ENCODE measurements around the gene ERBB2.

The ERBB2 gene

DNA sequence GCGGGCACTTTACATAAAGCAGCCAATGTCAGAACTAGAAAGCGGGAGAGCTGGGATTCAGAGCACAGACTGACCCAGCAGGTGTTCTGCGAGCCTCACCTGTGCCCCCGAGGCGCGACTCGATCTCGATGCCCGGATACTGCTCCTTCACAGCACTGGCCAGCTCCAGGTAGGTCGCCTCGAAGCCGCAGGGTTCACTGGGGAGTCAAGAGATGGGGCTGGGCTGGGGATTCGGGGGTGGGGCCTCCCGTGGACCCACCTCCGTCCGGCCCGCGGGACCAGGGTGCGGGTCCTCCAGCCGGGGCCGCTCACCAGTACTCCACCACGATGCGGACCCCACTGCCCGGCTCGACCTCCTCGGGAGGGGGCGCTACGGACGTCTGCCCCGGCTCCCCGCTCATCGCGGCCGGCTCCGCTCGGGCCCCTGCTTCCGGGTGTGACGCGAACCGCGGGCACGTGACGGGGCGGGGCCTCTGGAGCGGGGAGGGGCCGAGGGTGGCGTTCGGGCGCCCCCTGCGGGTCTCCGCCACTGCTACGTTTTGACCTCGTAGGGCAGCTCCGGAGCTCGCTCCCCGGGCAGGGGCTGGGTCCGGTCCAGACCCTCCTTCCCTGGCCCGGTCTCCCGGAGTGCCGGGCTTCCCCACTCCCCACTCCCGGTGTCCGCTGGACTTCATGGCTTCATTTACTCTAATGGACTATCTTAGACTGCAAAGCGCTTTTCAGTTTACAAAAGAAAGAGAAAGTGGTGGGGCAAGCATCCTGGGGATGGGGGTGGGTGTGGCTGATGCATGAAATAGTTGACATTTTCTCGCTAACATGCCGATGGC, 30.4 kb downstream of the ERBB2 start, which contains the start of gene MIEN1:
MIEN1 (minus strand) TSS at position 438 of the 827 bp plus-strand sequence; CDS start at position 401, 37 bp downstream.
- Histone ChIP-seq H2AFZ (ENCODE audit: low read length) (peak within 1 kb of the TSS; percentile 98), H3K79me1 (ENCODE audit: low read depth, low read length) (peaks cover 1% of the 10 kb centered on the region), H3K27ac (replicated peaks; ENCODE audit: low read length) (no peak within 1 kb of the TSS), H2AK5ac (ENCODE audit: low read depth, low read length) (peak within 1 kb of the TSS; percentile 67), H3K18ac (ENCODE audit: low read length) (peak within 1 kb of the TSS; percentile 92), H3K4me3 (ENCODE audit: low read length in 2 of 2) (peak within 1 kb of the TSS; percentile 63 to 86), H3K4me2 (ENCODE audit: insufficient read depth, low read length, poor library complexity, severe bottlenecking) (peak within 1 kb of the TSS; percentile 78), H2BK120ac (ENCODE audit: low read depth, low read length) (no peak within 1 kb of the TSS), H3K4me1 (ENCODE audit: control insufficient read depth in 2 of 2, insufficient read depth in 1 of 2, low read depth in 1 of 2, low read length in 2 of 2) (peaks cover 0 to 3% of the 10 kb centered on the region in 2 donors), H3K23ac (ENCODE audit: low read depth, low read length, poor library complexity) (peak within 1 kb of the TSS; percentile 97), H3K14ac (ENCODE audit: low read length) (no peak within 1 kb of the TSS), H2BK12ac (ENCODE audit: low read length) (no peak within 1 kb of the TSS), H3K36me3 (replicated peaks in 1 of 2; ENCODE audit: control insufficient read depth in 2 of 2, insufficient read depth in 2 of 2, low read length in 2 of 2) (peaks cover 25 to 39% of the 10 kb centered on the region in 2 donors), H3K9me3 (replicated peaks in 1 of 2; ENCODE audit: control insufficient read depth in 2 of 2, insufficient read depth in 1 of 2, low read depth in 1 of 2, low read length in 2 of 2) (no peaks in the 10 kb centered on the region), H3K9ac (ENCODE audit: low read depth, low read length, poor library complexity) (peak within 1 kb of the TSS; percentile 71), H2BK5ac (ENCODE audit: low read length) (no peak within 1 kb of the TSS), H3K27me3 (ENCODE audit: control insufficient read depth in 3 of 3, insufficient read depth in 3 of 3, low read depth in 1 of 3, low read length in 3 of 3) (peaks cover 0 to under 1% (median 0%) of the 10 kb centered on the region in 3 experiments), H4K8ac (ENCODE audit: low read depth, low read length) (no peak within 1 kb of the TSS), H3K4ac (ENCODE audit: low read length) (no peak within 1 kb of the TSS), H2BK15ac (ENCODE audit: low read length) (peak within 1 kb of the TSS; percentile 71), H4K91ac (ENCODE audit: low read depth, low read length, poor library complexity) (no peak within 1 kb of the TSS)
- no CpG with 5 or more reads among the region's 65 CpGs for WGBS, 2 donors (ENCODE audit: extremely low coverage in 2 of 2, insufficient read length in 2 of 2, insufficient replicate concordance in 1 of 2)
- DNase-seq (ENCODE audit: low spot score): peak; percentile 87

DNA sequence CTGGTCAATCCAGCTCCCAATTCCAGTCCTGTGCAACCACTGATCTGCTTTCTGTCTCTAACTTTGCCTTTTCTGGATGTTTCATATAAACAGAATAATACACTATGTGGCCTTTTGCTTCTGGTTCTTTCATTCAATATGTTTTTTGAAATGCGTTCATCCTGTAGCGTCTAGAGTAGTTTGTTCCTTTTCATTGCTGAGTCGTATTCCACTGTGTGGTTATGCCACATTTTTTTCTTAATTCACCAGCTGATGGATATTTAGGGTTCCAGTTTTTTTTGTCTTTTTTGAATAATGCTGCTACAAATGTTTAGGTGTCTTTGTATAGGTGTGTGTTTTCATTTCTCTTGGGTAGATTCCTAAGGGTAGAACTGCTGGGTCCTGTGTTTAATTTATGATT, 32.7 kb downstream of the ERBB2 start:
- H3K23ac ChIP-seq (ENCODE audit: low read depth, low read length, poor library complexity): no peak overlapping the region
- no CpG with 5 or more reads among the region's 3 CpGs for WGBS, 2 donors (ENCODE audit: extremely low coverage in 2 of 2, insufficient read length in 2 of 2, insufficient replicate concordance in 1 of 2)

DNA sequence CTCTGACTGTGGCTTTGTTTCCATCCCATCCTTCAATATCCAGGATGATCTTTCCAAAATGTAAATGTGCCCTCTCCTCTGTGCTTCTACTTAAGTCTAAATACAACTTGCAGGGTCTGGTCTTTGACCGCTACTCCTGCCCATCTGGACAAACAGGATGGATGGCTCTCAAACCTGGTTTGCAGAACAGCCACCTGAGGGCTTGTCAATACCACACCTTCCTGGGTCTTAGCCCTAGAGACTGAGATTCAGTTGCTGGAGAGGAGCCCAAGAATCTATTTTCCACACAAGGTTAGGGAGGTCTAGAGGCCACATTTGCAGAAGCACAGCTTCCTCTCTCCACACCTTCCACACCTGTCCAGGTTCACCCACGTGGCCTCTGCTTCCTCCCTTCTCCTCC, 36.0 kb downstream of the ERBB2 start:
- no peaks in the 10 kb centered on the region for H3K36me3 ChIP-seq (replicated peaks in 1 of 2; ENCODE audit: control insufficient read depth in 2 of 2, insufficient read depth in 2 of 2, low read length in 2 of 2)
- peak overlapping the region; percentile 67 for H3K18ac ChIP-seq (ENCODE audit: low read length)
- no peak overlapping the region for H2AK5ac ChIP-seq (ENCODE audit: low read depth, low read length)
- no peak overlapping the region for H3K27ac ChIP-seq (replicated peaks; ENCODE audit: low read length)
- no peak overlapping the region for H2BK12ac ChIP-seq (ENCODE audit: low read length)
- WGBS, 2 donors (ENCODE audit: extremely low coverage in 2 of 2, insufficient read length in 2 of 2, insufficient replicate concordance in 1 of 2): no CpG with 5 or more reads among the region's 2 CpGs
- no peak overlapping the region for H3K4ac ChIP-seq (ENCODE audit: low read length)
- H3K4me1 ChIP-seq (ENCODE audit: control insufficient read depth in 2 of 2, insufficient read depth in 1 of 2, low read depth in 1 of 2, low read length in 2 of 2): peaks cover 14 to 18% of the 10 kb centered on the region in 2 donors
- H4K8ac ChIP-seq (ENCODE audit: low read depth, low read length): no peak overlapping the region
- H2BK5ac ChIP-seq (ENCODE audit: low read length): no peak overlapping the region
- H2BK15ac ChIP-seq (ENCODE audit: low read length): no peak overlapping the region
- no peak overlapping the region for H3K9ac ChIP-seq (ENCODE audit: low read depth, low read length, poor library complexity)
- H3K9me3 ChIP-seq (replicated peaks in 1 of 2; ENCODE audit: control insufficient read depth in 2 of 2, insufficient read depth in 1 of 2, low read depth in 1 of 2, low read length in 2 of 2): no peaks in the 10 kb centered on the region
- H3K27me3 ChIP-seq (ENCODE audit: control insufficient read depth in 3 of 3, insufficient read depth in 3 of 3, low read depth in 1 of 3, low read length in 3 of 3): peaks cover 0 to 55% (median 23%) of the 10 kb centered on the region in 3 experiments
- no peak overlapping the region for H3K4me3 ChIP-seq (ENCODE audit: low read length in 2 of 2)
- no peaks in the 10 kb centered on the region for H3K79me1 ChIP-seq (ENCODE audit: low read depth, low read length)
- H3K4me2 ChIP-seq (ENCODE audit: insufficient read depth, low read length, poor library complexity, severe bottlenecking): no peak overlapping the region
- H3K14ac ChIP-seq (ENCODE audit: low read length): no peak overlapping the region
- no peak overlapping the region for H2BK120ac ChIP-seq (ENCODE audit: low read depth, low read length)
- no peak for DNase-seq (ENCODE audit: low spot score)
- H3K23ac ChIP-seq (ENCODE audit: low read depth, low read length, poor library complexity): no peak overlapping the region
- H4K91ac ChIP-seq (ENCODE audit: low read depth, low read length, poor library complexity): no peak overlapping the region
- no peak overlapping the region for H2AFZ ChIP-seq (ENCODE audit: low read length)

More for the DNA sequence above, 32.7 kb downstream of the ERBB2 start:
- no peak overlapping the region for H2BK120ac ChIP-seq (ENCODE audit: low read depth, low read length)
- H3K27ac ChIP-seq (replicated peaks; ENCODE audit: low read length): no peak overlapping the region
- no peak overlapping the region for H2AFZ ChIP-seq (ENCODE audit: low read length)
- H3K4me1 ChIP-seq (ENCODE audit: control insufficient read depth in 2 of 2, insufficient read depth in 1 of 2, low read depth in 1 of 2, low read length in 2 of 2): peaks cover 0 to 3% of the 10 kb centered on the region in 2 donors
- no peak overlapping the region for H3K4me3 ChIP-seq (ENCODE audit: low read length in 2 of 2)
- no peak overlapping the region for H3K4me2 ChIP-seq (ENCODE audit: insufficient read depth, low read length, poor library complexity, severe bottlenecking)
- H3K79me1 ChIP-seq (ENCODE audit: low read depth, low read length): no peaks in the 10 kb centered on the region
- no peak overlapping the region for H3K4ac ChIP-seq (ENCODE audit: low read length)
- no peak overlapping the region for H3K18ac ChIP-seq (ENCODE audit: low read length)
- no peak overlapping the region for H4K8ac ChIP-seq (ENCODE audit: low read depth, low read length)
- H3K9me3 ChIP-seq (replicated peaks in 1 of 2; ENCODE audit: control insufficient read depth in 2 of 2, insufficient read depth in 1 of 2, low read depth in 1 of 2, low read length in 2 of 2): no peaks in the 10 kb centered on the region
- H3K27me3 ChIP-seq (ENCODE audit: control insufficient read depth in 3 of 3, insufficient read depth in 3 of 3, low read depth in 1 of 3, low read length in 3 of 3): peaks cover 0 to 23% (median 5%) of the 10 kb centered on the region in 3 experiments
- no peak overlapping the region for H2BK5ac ChIP-seq (ENCODE audit: low read length)
- H3K36me3 ChIP-seq (replicated peaks in 1 of 2; ENCODE audit: control insufficient read depth in 2 of 2, insufficient read depth in 2 of 2, low read length in 2 of 2): peaks cover 8 to 17% of the 10 kb centered on the region in 2 donors
- no peak overlapping the region for H3K9ac ChIP-seq (ENCODE audit: low read depth, low read length, poor library complexity)
- H2BK12ac ChIP-seq (ENCODE audit: low read length): no peak overlapping the region
- no peak for DNase-seq (ENCODE audit: low spot score)
- H2BK15ac ChIP-seq (ENCODE audit: low read length): no peak overlapping the region
- H2AK5ac ChIP-seq (ENCODE audit: low read depth, low read length): no peak overlapping the region
- H4K91ac ChIP-seq (ENCODE audit: low read depth, low read length, poor library complexity): no peak overlapping the region
- no peak overlapping the region for H3K14ac ChIP-seq (ENCODE audit: low read length)

Data from neuronal stem cell (in vitro differentiated cells).